SKM-1 (cell line): ENCODE data around the gene NEU2.
"Not testable (repeated sequence)": the region's sequence is repeated elsewhere in the genome, so short reads cannot be mapped to it uniquely, and the experiment has no call there.

ENCODE experiments used
- DNase-seq: peaks from one replicate; lab custom pipeline; 2025; ENCODE audit not compliant: unreplicated experiment; lab: John Stamatoyannopoulos, UW

The NEU2 gene

DNA sequence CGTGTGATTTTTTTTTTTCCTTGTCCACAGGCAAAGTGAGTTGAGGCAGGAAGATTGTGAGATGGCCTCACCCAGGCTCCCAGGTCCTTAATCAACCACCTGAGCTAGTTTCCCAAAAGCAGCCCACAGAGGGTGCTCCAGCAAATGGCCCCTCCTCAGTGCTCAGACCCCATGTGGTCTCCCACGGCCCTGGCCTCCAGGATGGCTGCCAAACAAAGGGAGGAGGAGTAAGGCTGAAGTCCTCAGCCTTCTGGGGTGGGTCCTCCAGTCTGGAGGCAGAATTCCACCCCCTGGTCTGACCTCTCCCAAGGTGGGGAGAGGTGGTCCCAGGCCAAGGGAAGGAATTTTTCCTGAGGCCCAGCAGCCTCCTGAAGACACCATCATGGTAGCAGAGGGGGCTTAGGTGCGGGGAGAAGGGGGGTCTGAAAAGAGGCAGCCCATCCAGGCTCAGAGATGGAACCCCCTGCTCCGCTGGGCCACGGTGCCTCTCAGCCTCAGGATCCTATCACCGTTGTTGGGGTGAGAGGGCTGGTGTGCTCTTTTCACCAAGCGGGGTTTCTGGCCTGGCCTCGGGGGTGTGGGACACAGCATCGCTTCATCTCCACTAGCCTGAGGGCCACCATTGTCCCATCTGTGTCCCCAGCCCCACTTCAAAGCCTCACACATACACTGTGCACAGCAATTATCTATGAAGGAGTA is 21.8 kb upstream of the NEU2 start:
- DNase-seq, result no peak

DNA sequence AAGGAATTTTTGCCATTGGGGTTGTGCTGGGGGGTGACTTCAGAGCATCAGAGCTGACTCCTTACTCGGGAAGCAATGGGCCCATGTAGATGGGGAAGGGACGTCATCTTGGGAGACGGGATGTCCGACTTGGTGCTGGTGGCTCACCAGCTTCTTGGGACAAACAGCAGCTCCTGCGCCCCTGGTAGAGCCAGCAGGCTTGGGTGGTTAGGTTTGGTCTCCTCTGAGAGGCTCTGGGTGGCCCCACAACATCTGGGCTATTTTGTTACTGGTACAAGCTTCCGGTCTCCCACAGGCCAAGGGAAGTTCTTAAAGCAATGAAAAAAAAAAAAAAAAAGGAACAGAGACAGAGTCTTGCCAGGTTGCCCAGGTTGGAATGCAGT is 21.2 kb upstream of the NEU2 start:
- DNase-seq, result no peak

DNA sequence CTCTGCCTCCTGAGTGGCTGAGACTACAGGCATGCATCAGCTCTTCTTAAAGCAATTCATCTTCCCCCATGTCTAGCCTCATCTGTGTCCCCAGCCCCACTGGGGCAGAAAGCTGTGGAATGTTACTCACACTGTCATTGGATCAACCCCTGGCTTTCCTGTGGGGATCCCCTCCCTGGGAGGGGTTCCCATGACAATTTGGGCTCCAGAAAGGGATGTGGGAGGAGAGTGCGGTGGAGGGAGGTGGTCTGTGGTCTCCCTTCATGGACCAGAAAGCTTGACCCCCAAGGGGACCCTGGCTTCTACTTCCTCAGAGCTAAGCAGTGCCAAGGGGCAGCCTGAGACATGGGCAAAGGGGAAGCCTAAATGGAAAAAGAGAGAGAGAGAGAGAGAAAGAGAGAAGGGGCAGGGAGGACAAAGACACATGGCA is 20.8 kb upstream of the NEU2 start:
- no peak for DNase-seq

DNA sequence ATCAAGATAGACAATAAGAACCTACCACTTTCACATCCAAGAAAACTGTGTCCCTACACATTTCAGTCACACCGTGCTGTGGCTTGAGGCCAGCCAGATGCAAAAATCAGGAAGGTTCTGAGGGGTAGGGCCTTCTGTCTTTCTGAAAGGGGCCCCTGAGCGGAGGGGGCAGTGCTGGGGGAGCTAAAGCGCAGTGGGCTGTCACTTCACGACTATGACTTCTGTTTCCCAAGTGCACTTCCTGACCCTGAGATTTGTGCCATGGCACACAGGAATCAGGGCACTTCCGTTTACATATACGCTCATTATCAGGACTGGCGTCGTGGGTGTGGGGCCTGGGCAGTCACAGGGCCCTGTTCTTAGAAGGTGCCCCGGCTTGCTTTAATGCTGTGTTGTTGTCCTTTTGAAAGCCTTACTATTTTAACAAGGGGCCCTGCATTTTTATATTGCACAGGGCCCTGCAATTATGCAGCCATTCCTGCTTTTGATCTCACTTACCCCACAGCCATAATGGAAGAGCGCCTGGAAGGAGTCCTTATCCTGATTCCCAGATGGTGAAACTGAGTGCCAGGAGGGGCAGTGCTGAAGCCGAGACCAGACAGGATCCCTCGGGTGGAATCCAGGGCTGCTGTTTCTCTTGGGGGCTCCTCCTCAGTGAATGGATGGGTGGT is 20.0 kb upstream of the NEU2 start:
- DNase-seq, result no peak

DNA sequence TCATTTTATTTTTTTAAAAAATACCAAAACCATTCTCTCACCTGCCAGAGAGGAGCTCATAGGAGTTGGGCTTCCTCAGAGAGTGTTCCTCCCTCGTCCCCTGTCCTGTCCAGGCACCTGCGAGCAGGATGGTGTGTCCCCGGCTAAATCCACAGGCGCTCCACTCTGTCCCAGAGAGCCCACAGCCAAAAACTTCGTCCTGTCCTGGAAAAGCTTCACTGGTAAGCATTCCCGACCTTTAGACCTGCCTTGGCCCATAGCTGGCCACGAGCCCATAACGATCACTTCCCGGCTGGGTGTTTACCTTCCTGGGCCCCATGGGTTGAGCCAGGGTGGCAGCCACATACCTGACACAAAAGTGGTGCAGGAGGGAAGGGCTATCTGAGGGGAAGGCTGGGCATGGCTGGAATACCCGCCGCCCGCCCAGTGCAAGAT is 19.4 kb upstream of the NEU2 start, which contains the start of gene NGEF:
Gene NGEF, minus strand, starts transcription at position 230 of the 435 bp plus-strand sequence. CDS start 38,366 bp downstream, outside the sequence.
- no peak for DNase-seq

DNA sequence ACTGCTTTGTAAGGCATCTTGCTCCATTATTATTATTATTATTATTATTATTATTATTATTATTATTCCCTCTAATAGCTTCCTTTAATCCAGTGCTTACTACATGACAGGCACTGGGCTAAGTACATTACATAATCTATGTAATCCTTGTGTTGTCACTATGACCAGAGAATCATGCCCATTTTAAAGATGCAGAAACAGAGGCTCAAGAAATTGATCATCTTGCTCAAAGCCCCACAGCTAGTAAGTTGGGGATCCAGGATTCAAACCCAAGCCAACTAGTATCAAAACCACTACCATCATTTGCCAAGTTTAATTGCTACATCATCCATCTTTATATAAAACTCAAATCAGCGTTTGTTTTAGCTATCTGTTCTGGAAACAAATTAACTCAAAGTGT is 18.8 kb upstream of the NEU2 start:
- DNase-seq, result no peak

DNA sequence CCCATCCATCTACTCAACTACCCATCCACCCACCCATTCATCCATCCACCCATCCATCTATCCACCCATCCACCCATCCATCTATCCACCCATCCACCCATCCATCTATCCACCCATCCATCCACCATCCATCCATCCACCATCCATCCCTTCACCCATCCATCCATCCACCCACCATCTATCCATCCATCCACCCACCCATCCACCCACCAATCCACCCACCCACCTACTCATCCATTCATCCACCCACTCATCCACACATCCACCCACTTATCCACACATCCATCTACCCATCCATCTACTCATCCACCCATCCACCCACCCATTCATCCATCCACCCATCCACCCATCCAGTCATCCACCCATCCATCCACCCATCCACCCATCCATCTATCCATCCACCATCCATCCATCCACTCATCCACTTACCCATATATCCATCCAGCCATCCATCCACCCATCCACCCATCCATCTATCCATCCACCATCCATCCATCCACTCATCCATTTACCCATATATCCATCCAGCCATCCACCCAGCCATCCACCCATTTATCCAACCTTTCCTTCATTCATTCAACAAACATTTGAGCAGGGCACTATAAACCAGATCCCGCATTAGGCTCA is 17.3 kb upstream of the NEU2 start:
- no peak for DNase-seq

DNA sequence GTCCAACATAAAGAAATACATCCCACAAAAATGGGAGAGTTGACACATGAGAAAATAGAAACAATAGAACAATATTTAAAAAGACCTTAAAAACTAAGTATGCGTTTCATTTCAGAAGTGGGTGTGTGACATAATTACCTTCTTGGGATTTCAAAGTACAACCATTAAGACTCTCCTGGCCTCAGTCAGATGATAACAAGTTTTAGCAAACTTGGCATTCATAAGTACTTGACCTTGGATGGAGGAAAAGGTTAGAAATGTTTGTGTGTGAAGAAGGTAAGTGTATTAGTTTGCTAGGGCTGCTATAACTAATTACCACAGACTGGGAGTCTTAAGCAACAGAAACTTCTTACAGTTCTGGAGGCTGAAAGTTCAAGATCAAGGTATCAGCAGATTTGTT is 14.5 kb upstream of the NEU2 start:
- no peak for DNase-seq

DNA sequence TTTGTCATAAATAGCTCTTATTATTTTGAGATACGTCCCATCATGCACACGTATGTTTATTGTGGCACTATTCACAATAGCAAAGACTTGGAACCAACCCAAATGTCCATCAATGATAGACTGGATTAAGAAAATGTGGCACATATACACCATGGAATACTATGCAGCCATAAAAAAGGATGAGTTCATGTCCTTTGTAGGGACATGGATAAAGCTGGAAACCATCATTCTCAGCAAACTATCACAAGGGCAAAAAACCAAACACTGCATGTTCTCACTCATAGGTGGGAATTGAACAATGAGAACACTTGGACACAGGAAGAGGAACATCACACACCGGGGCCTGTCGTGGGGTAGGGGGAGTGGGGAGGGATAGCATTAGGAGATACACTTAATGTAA is 12.9 kb upstream of the NEU2 start:
- DNase-seq, result not testable (repeated sequence)

DNA sequence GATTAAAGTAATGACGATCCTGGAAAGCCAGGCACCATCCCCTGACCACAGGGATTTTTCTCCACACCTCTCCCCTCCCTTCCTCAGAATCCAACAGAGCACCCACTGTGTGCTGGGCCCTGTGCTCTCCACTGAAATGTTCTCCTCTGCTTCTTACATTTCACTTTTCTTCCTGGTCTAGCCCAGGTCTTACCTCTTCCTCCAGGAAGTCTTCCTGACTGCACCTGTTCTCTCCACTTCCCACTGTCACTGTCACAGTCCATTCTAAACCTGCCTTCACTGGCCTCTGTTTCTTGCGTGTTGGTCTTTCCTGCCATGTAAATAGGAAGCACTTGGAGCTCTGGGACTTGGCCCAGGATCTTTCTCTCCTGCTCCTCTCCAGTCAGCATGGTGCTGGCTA is 12.0 kb upstream of the NEU2 start:
- DNase-seq, result no peak

DNA sequence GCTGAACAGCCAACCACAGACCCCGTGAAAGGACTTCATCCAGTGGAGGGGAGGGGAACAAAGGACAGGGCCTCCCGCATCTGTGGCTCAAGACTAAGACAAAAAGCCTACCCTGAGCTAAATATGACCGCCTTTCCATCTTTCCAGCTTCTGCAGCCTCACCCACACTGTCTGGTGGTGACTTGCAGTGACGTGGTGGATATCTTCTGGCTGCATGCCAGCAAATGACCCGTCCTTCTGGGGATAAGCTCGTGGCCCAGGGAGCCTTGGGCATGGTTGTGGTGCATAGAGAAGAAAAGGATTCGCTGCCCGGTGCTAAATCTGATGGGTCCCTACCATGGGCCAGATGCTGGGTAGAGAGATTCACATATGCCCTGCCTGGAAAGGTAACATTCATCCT is 10.7 kb upstream of the NEU2 start:
- DNase-seq, result no peak

DNA sequence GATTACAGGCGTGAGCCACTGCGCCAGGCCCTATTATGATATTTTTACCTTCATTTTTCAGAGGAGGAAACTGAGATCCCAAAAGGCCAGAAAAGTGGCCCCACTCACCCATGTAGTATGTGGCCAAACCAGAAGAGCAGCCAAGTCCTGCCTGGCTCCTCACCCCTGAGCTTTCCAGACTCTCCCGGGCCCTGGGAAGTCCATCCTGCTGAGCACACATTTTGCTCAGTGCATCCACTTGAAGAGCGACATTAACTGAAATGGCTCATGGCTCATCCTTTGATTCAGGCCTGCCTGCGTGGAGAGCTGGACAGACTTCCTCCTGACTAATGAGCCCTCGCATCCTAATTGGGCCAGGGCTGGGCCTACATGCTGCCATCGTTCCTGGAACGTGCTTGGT is 9.9 kb upstream of the NEU2 start:
- DNase-seq, result no peak

DNA sequence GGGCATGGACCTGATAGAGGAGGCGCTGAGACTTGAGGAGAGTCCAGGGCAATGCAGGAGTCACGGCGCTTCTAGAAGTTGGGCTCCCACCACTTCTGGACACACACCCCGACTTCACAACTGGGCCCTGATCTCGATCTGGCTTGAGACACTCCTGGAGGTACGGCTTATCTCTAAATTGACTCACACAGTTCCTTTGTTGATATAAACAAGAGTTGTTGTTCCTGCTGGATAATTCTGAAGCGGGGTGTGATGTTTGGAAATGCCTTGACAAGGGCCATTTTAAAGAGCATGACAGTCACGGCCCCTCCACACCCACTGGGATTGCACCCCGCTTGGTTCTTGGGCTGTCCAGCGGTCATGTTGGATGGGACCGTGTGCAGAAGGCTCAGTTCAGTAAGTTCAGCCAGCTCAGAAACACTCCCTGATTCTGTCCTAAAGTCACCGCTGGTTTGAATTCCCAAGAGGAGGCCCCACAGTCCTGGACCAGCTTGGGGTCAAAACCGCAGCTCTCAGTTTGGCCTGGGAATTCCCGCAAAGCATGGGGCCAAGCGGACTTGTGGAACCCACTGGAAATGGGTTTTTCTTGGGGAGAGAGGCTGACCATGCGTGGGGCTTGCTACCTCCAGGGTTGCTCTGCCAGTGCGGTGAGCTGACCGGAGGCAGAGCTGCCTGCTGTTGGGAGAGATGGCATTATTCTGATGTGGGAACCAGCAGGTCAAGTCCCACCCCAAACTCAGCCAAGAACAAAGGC is 9.3 kb upstream of the NEU2 start:
- DNase-seq, result no peak

DNA sequence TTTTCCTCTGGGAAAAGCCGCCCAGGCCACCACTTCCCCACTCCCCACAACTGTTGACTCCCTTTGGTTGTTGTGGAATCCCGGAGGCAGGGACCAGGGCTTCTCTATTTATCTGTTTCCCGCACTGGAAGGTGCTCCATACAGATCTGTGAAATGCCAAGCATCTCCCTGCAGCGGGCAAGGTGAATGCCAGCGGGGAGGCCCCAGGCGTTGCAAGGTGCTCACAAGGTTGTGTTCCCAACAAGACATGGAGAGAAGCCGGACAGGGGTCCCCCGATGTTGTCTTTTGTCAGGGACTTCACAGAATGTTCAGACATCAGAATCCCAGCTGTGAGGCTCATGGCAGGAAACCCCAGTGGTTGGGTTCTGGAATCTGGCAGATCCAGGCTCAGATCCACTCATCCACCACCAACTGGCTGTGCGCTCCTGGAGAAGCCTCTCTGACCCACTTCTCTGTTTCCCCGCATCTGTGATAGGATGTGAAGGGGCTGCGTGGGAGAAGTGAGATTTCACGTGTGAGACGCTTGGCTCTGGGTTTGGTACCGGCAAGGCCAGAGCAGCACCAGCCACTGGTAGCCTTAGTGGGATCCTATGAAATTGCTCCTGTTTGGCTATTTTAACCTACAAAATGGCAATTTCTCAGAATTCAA is 8.6 kb upstream of the NEU2 start:
- no peak for DNase-seq

DNA sequence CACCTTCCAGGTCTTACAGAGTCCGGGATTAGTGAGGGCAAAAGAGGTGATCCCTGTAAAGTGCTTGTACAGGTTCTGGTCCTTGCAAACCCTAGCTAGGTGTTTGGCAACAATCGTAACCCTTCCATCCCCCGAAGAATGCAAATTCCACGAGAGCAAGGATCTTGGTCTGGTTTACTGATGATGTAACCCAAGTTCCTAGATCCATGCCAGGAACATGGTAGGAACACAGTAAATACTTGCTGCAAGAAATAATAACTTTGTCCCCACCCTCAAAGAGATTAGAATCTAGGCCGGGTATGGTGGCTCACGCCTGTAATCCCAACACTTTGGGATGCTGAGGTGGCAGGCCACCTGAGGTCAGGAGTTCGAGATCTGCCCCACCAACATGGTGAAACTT is 6.8 kb upstream of the NEU2 start:
- DNase-seq, result no peak

DNA sequence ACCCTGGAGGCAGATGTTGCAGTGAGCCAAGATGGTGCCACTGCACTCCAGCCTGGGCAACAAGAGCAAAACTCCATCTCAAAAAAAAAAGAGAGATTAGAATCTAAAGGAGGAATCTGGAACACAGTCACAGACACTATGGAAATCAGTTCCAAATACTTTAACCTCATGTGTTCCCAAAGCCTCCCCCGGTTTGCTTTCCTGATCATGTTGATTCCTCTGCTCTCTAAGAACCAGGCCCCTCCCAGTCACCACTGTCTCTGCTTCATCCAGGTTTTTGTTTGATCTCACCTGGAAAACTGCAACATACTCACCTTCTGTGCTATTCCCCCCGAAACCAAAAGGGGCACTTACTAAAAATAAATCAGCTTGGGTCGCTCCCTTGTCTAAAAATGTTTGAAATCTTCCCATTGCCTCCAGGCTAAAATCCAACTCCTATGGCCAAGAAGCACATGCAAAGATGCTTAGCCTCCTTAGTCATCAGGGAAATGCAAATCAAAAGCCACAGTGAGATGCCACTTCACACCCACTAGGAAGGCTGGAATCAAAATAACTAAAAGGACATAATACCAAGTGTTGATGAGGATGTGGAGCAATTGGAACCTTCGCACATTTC is 6.2 kb upstream of the NEU2 start:
- no peak for DNase-seq

DNA sequence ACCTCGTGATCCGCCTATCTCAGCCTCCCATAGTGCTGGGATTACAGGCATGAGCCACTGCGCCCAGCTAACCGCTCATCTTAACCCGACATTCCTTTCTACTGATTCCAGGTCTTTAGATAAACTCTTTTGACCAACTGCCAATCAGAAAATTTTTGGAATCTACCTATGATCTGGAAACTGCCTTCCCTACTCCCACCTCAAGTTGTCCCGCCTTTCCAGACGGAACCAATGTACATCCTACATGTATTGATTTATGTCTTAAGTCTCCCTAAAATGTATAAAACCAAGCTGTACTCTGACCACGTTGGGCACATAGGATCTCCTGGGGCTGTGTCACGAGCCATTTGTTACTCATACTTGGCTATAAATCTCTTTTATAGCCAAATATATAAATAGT is 3.2 kb upstream of the NEU2 start:
- DNase-seq, result no peak

DNA sequence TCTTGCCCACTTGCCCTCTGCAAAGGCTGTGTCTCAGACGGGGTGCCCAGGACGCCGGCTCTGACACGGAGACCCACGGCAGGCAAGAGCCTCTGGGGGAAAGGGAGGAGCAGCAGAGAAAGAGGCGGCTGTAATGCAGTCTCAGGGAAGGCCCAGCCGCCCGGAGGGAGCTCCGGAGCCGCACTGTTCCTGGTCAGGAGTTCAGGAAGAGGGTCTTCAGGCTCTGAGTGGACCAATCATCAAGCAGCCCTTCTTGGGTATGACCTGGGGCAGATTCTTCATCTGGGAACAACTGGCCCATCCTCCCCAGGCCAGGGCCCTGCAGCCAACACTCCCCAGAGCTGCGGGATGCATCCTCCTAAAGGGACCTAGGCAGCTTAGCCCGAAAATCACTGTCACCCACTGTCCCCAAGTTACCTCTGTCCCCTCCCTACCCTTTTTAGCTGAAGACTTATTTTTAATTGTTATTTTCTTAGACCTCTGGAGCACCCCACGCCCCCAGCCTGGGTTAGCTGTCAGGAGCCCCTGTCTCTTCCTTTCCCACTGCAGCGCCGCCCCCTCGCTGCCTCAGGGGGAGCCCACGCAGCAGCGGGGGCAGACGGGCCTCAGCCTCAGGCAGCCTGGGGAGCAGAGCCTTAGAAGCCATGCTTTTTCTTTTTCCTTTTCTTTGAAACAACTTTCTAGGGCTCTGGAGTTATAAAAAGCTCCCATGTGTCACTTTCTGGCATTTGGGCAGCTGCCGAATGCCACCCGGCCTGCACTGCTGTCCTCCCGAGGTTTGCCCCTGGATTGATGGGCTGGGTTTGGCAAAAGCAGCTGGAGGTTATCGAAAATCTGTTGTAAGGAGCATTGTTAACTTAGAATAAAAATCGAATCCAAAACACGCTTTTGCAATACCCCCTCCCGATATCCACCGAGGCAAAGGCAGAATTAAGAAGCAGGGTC is 644 bp upstream of the NEU2 start:
- DNase-seq, result no peak

DNA sequence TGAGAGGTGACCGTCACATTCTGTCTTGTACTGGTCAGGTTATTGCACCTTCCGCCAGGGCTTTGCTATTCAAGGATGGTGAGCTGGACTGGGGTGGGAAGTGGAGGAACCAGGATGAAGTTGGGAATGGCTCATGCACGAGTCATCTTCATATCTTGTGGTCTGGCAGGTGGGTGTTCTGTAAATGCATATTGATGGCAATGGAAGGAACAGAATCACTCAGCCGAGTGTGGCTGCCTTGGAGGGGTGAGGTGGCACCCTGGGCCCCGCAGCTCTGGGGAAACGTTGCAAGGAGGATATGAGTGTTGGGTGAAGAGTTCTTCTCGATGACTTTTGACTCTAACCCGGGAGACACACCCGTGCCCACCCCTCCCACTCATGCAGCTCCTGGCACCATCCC is 1.2 kb downstream of the NEU2 start:
- no peak for DNase-seq
